Keratinocyte (primary cell): ENCODE measurements around the gene KPNA3. TPM values are rescaled to one million over a fixed set of nuclear protein-coding genes. Genes with fewer than 3 reads are reported as not detected.

Experiments used
- DNase-seq: peaks from one replicate; pipeline ENCODE4 v3.0.0-alpha.2; 2011; ENCODE audit warnings: low read depth, missing footprints, low spot score
- FAIRE-seq: peaks from 2 replicates; lab custom pipeline; 2011; peaks lifted over from hg19 to GRCh38; lab: Jason Lieb, UNC
- H2AFZ ChIP-seq: 2 replicates; pipeline ENCODE4 v1.6.0; 2012; ENCODE audit warnings: low read length, control low read depth, inconsistent platforms; ENCODE audit not compliant: control insufficient read depth
- H3K27ac ChIP-seq: 2 replicates; pipeline ENCODE4 v1.5.1; 2011; ENCODE audit warnings: low read length; ENCODE audit not compliant: control insufficient read depth, insufficient read depth
- H3K27me3 ChIP-seq: 3 replicates; pipeline ENCODE4 v1.6.0; 2011; ENCODE audit warnings: low read length; ENCODE audit not compliant: control insufficient read depth, insufficient read depth; ENCODE audit errors: extremely low read depth
- H3K36me3 ChIP-seq, 2 experiments: 2 replicates in 1 of 2; 3 replicates in 1 of 2; pipeline ENCODE4 v1.5.1; 2011; ENCODE audit warnings: low read length in 2 of 2, mild to moderate bottlenecking in 1 of 2; ENCODE audit not compliant: control insufficient read depth in 2 of 2, insufficient read depth in 2 of 2; ENCODE audit errors: extremely low read depth in 1 of 2
- H3K4me1 ChIP-seq: 3 replicates; pipeline ENCODE4 v1.5.1; 2011; ENCODE audit warnings: low read length; ENCODE audit not compliant: control insufficient read depth, insufficient read depth; ENCODE audit errors: extremely low read depth
- H3K4me2 ChIP-seq: 3 replicates; pipeline ENCODE4 v1.6.0; 2011; ENCODE audit warnings: low read depth, low read length; ENCODE audit not compliant: control insufficient read depth, insufficient read depth; ENCODE audit errors: extremely low read depth
- H3K4me3 ChIP-seq, 3 experiments: fragments of 200-600 bp in 1 of 3; sonication (generic) in 1 of 3; 2 replicates in 2 of 3; 3 replicates in 1 of 3; pipeline ENCODE4 v1.5.1; 2011 to 2016; ENCODE audit warnings: low read length in 3 of 3, mild to moderate bottlenecking in 3 of 3, control low read depth in 2 of 3, inconsistent platforms in 1 of 3, low read depth in 1 of 3, mixed read lengths in 1 of 3, mixed run types in 1 of 3, moderate library complexity in 1 of 3; ENCODE audit not compliant: control insufficient read depth in 2 of 3, insufficient read depth in 2 of 3; ENCODE audit errors: extremely low read depth in 1 of 3
- H3K79me2 ChIP-seq: 2 replicates; pipeline ENCODE4 v1.6.0; 2012; ENCODE audit warnings: low read length; ENCODE audit not compliant: control insufficient read depth, insufficient read depth
- H3K9ac ChIP-seq: 3 replicates; pipeline ENCODE4 v1.6.0; 2011; ENCODE audit warnings: low read length; ENCODE audit not compliant: control insufficient read depth, insufficient read depth; ENCODE audit errors: extremely low read depth
- H3K9me1 ChIP-seq: 3 replicates; pipeline ENCODE4 v1.6.0; 2011; ENCODE audit warnings: low read length; ENCODE audit not compliant: control insufficient read depth, insufficient read depth; ENCODE audit errors: extremely low read depth
- H3K9me3 ChIP-seq: 2 replicates; pipeline ENCODE4 v1.5.1; 2012; ENCODE audit warnings: low read depth, low read length; ENCODE audit not compliant: control insufficient read depth
- H4K20me1 ChIP-seq: 3 replicates; pipeline ENCODE4 v1.6.0; 2011; ENCODE audit warnings: low read length; ENCODE audit not compliant: control insufficient read depth, insufficient read depth; ENCODE audit errors: extremely low read depth
- CTCF ChIP-seq, 3 experiments: IDR thresholded peaks in 1 of 3; conservative IDR thresholded peaks in 1 of 3; optimal IDR thresholded peaks in 1 of 3; 2 replicates in 2 of 3; 3 replicates in 1 of 3; pipeline versions ENCODE3 to v1.5.1; 2011; ENCODE audit warnings: low read length in 3 of 3, mild to moderate bottlenecking in 3 of 3, moderate library complexity in 2 of 3, control low read depth in 1 of 3, inconsistent platforms in 1 of 3; ENCODE audit not compliant: insufficient read depth in 2 of 3; ENCODE audit errors: extremely low read depth in 1 of 3
- EZH2 ChIP-seq: IDR thresholded peaks from one replicate; pipeline ENCODE4 v1.6.1; 2012; ENCODE audit warnings: inconsistent platforms, mild to moderate bottlenecking, low read length, moderate library complexity
- dilution Hi-C: fragments of 300-500 bp; cut with MboI; formaldehyde crosslinking; loops from one replicate; pipeline ENCODE4 v1.7.0; 2020; ENCODE audit warnings: low sequenced_read_pairs; ENCODE audit not compliant: extremely low pct_ligation_motif_present
- polyA plus RNA-seq, 5 experiments: library from polyadenylated mRNA; depleted of rRNA in 3 of 5; stranded (reverse) in 3 of 5; stranded (forward) in 1 of 5; unstranded in 1 of 5; fragments of >200 nt; gene quantifications; 1 replicate in 1 of 5; 2 replicates in 3 of 5; 3 replicates in 1 of 5; pipeline versions ENCODE4 v1.2.1 to v1.2.3, GENCODE V29; 2011 to 2012; ENCODE audit warnings: missing spikeins in 2 of 5, low read depth in 1 of 5, low replicate concordance in 1 of 5

Gene KPNA3
- polyA plus RNA-seq, 1 donor (not counting 4 experiments of a cell fraction or from before 2014, with no cell fraction given) = 37.3 TPM

- Histone ChIP-seq H3K9me1 (no peaks in the 10 kb centered on the region), H3K79me2 (peaks cover 44% of the 10 kb centered on the region), H3K9me3 (no peaks in the 10 kb centered on the region), H3K4me1 (peaks cover 7% of the 10 kb centered on the region), H3K27ac (peak within 1 kb of the TSS; percentile 97), H4K20me1 (no peaks in the 10 kb centered on the region), H3K9ac (peak within 1 kb of the TSS; percentile 94), H3K36me3 (peaks cover 2 to 6% of the 10 kb centered on the region in 2 experiments), H3K4me2 (peak within 1 kb of the TSS; percentile 94), H3K27me3 (no peaks in the 10 kb centered on the region), H3K4me3 (peak within 1 kb of the TSS; percentile 63 to 90 (median 85)), H2AFZ (peak within 1 kb of the TSS; percentile 83)
- FAIRE-seq (peak; percentile 80), DNase-seq (peak; percentile 80)
- dilution Hi-C loops = no loop called here
- TF ChIP-seq EZH2 (no peak), CTCF (optimal IDR thresholded peaks at IDR 0.05 in 1 of 3, IDR thresholded peaks at IDR 0.05 in 1 of 3, conservative IDR thresholded peaks at IDR 0.05 in 1 of 3; ENCODE audit: extremely low read depth in 1 of 3, insufficient read depth in 2 of 3, low read length in 3 of 3) (no peak)
Observed at GRCh38 chr13:49690995-49691784, 101.3 kb downstream of the KPNA3 start, which contains the start of gene EBPL. Gene EBPL, minus strand, starts transcription at chr13:49691486. Its CDS starts 62 bp downstream, at chr13:49691424.

GRCh38 chr13:49690133-49690994, 102.1 kb downstream of the KPNA3 start:
- Histone ChIP-seq H3K9me3 (no peaks in the 10 kb centered on the region), H3K27ac (peak overlapping the region; percentile 97), H3K4me1 (peaks cover 7% of the 10 kb centered on the region), H3K79me2 (peaks cover 50% of the 10 kb centered on the region), H3K36me3 (peaks cover 4 to 8% of the 10 kb centered on the region in 2 experiments), H2AFZ (peak overlapping the region; percentile 71), H3K9ac (peak overlapping the region; percentile 94), H4K20me1 (no peaks in the 10 kb centered on the region), H3K4me3 (peak overlapping the region; percentile 63 to 90 (median 85)), H3K4me2 (peak overlapping the region; percentile 94), H3K27me3 (no peaks in the 10 kb centered on the region), H3K9me1 (no peaks in the 10 kb centered on the region)
- dilution Hi-C loops = no loop called here
- TF ChIP-seq CTCF (optimal IDR thresholded peaks at IDR 0.05 in 1 of 3, IDR thresholded peaks at IDR 0.05 in 1 of 3, conservative IDR thresholded peaks at IDR 0.05 in 1 of 3; ENCODE audit: extremely low read depth in 1 of 3, insufficient read depth in 2 of 3, low read length in 3 of 3) (no peak), EZH2 (no peak)
- FAIRE-seq (no peak), DNase-seq (no peak)
